ENCODE measurements around the gene SLC27A1.

SLC27A1 gene

DNA sequence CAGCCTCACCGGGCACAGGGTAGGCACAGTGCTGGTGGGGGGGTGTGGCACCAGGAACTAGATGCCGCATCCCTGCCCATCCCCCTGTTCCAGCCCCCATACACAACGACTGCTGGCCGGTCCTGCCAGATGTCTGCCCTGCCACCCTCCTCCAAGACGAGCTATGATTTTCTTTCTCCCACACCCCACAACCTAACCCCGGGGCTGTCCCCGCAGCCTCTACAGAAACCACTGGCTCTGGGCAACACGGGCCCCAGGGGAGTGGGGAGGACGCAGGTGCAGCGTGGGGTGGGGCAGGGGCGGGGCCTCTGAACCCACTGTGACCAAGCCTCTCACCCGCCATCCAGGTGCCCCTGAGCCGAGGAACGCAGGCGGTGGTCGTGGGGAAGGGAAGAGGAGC is 56.6 kb downstream of the SLC27A1 start:
- TF ChIP-seq SIN3A (IDR thresholded peaks at IDR 0.05; ENCODE audit: borderline replicate concordance, insufficient read depth, low read length) (no peak), FOXP2 (optimal IDR thresholded peaks at IDR 0.05; ENCODE audit: borderline replicate concordance, extremely low read depth, extremely low read length, insufficient read depth) (no peak), POLR2AphosphoS5 (IDR thresholded peaks at IDR 0.05; ENCODE audit: low read depth, low read length) (no peak), REST (IDR thresholded peaks at IDR 0.05; ENCODE audit: insufficient read depth in 1 of 2, low read depth in 2 of 2, low read length in 2 of 2) (no peak), TAF1 (IDR thresholded peaks at IDR 0.05; ENCODE audit: borderline replicate concordance, insufficient read depth, low read length) (no peak)

DNA sequence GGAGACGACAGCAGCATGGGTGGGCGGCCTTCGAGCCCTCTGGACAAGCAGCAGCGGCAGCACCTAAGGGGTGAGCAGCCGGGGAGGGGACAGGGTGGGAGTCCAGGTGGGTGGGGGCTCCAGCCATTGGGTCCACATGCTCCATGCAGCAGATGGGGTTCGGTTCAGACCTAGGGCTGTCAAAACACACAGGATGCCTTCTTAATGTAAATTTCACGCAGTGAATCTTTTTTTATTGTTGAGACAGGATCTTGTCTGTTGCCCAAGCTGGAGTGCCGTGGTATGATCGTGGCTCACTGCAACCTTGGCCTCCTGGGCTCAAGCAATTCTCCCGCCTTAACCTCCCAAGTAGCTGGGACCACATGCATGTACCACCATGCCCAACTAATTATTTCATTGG is 57.0 kb downstream of the SLC27A1 start:
- TF ChIP-seq REST (IDR thresholded peaks at IDR 0.05; ENCODE audit: insufficient read depth in 1 of 2, low read depth in 2 of 2, low read length in 2 of 2) (no peak), TAF1 (IDR thresholded peaks at IDR 0.05; ENCODE audit: borderline replicate concordance, insufficient read depth, low read length) (no peak)

DNA sequence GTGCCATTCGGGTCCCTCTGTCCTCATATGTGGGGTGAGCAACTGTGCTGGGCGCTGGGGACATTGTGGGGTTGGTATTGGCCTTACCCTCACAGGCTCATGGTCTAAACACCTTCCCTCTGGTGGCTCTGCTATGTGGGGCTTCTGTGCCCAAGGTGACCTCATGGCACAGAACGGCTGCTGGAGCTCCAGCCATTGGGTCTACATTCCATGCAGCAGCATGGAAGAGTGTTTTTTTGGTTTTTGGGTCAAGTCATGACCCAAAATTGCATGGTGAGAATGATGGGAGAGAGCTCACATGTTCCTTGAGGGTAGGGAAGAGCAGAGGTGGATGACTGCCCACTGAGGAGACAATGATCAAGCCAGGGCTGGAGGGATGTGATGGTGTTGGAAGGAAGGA is 58.3 kb downstream of the SLC27A1 start:
- TF ChIP-seq FOXP2 (optimal IDR thresholded peaks at IDR 0.05; ENCODE audit: borderline replicate concordance, extremely low read depth, extremely low read length, insufficient read depth) (no peak), POLR2AphosphoS5 (IDR thresholded peaks at IDR 0.05; ENCODE audit: low read depth, low read length) (no peak), REST (IDR thresholded peaks at IDR 0.05; ENCODE audit: insufficient read depth in 1 of 2, low read depth in 2 of 2, low read length in 2 of 2) (no peak), SIN3A (IDR thresholded peaks at IDR 0.05; ENCODE audit: borderline replicate concordance, insufficient read depth, low read length) (no peak), TAF1 (IDR thresholded peaks at IDR 0.05; ENCODE audit: borderline replicate concordance, insufficient read depth, low read length) (no peak)

DNA sequence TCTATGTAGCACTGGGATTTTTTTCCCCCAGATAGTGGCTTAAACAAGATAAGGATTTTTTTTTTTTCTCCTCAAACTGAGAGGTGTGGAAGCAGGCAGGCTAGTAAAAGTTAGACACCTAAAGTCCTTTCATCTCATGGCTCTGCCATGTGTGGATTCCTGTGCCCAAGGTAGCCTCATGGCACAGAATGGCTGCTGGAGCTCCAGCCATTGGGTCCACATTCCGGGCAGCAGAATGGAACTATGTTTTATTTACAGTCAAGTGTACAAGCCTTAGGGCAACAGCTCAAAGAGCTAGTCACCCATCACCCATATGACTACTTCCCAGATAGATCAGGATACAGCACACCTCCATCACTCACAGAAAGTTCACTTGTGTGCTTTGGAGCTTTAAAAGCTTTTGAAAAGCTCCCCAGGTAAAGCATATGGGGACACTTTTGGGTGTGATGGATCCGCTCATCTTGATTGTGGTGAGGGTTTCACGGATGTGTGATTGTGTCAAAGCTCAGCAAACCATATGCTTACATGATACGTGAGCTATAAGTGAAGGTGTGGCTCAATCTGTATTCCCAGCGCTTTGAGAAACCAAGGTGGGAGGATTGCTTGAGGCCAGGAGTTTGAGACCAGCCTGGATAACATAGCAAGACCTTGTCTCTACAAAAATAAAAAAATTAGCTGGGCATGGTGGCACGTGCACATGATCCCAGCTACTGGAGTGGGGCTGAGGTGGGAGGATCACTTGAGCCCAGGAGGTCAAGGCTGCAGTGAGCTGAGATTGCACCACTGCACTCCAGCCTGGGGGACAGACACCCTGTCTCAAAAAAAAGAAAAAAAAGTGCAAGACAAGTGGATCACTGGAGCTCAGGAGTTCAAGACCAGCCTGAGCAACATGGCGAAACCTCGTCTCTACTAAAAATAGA is 59.2 kb downstream of the SLC27A1 start:
- TF ChIP-seq POLR2AphosphoS5 (IDR thresholded peaks at IDR 0.05; ENCODE audit: low read depth, low read length) (no peak), FOXP2 (optimal IDR thresholded peaks at IDR 0.05; ENCODE audit: borderline replicate concordance, extremely low read depth, extremely low read length, insufficient read depth) (no peak), SIN3A (IDR thresholded peaks at IDR 0.05; ENCODE audit: borderline replicate concordance, insufficient read depth, low read length) (no peak)

- TF ChIP-seq FOXP2 (optimal IDR thresholded peaks at IDR 0.05; ENCODE audit: borderline replicate concordance, extremely low read depth, extremely low read length, insufficient read depth) (no peak), REST (IDR thresholded peaks at IDR 0.05; ENCODE audit: insufficient read depth in 1 of 2, low read depth in 2 of 2, low read length in 2 of 2) (no peak)
Observed at GRCh38 chr19:17530586-17530985, 60.3 kb downstream of the SLC27A1 start.
